NCI-H510A (cell line): ENCODE data around the gene FAXDC2.

Source experiments
- DNase-seq: peaks from one replicate; lab custom pipeline; 2025; lab: John Stamatoyannopoulos, UW

FAXDC2 gene

GRCh38 chr5:154794525-154795234, 55.7 kb downstream of the FAXDC2 start:
- no peak for DNase-seq

DNA sequence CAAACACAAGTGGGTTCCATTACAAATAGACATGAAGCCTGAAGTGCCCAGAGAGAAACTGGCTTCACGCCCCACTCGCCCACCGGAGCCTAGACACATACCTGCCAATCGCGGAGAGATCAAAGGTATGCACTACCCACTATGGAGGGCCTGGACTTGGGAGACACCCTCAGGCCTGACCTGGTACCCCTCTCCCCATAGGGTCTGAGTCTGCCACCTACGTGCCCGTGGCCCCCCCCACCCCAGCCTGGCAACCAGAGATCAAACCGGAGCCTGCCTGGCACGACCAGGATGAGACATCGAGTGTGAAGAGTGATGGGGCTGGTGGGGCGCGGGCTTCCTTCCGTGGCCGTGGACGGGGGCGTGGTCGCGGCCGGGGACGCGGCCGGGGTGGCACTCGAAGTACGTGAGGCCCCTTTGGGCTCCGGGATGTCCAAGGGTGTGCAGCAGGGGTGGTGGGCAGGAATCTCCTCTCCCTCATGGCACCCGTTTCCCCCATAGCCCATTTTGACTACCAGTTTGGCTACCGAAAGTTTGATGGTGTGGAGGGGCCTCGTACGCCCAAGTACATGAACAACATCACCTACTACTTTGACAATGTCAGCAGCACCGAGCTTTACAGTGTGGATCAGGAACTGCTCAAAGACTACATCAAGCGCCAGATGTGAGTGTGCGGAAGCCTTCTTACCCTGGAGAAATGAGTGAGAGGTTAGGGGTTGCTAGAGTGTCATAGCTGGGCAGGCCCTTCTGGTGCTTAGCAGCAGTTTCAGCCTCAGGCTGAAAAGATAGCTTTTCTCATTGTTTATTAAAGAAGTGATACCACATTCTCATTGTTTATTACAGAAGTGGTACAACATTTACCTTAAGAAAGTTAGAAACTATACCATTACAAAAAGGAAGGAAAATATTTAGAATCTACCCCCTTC, 56.5 kb downstream of the FAXDC2 start:
- no peak for DNase-seq

GRCh38 chr5:154791535-154791934, 58.9 kb downstream of the FAXDC2 start:
- no peak for DNase-seq

DNA sequence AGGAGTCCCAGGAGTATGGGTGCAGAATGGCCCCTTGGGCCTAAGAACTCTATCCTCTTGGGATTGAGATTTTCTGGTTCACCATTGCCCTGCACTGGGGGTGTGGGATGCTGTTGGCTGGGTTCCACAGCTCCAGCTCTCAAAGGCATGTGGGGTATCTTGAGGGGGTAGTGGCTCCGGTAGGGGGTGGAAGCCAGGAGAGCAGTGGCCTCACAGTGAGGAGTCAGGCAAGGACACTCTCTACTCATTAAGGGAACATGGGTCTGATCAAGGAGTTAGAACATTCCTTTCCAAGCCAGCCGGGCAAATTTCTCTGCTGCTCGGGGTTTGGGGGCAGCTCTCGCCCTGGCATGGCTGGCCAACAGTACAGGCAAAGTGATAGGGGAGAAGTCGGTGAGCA, 62.2 kb downstream of the FAXDC2 start:
- DNase-seq = no peak

- DNase-seq = no peak
These were observed 64.0 kb downstream of the FAXDC2 start for GRCh38 chr5:154786414-154786813.

DNA sequence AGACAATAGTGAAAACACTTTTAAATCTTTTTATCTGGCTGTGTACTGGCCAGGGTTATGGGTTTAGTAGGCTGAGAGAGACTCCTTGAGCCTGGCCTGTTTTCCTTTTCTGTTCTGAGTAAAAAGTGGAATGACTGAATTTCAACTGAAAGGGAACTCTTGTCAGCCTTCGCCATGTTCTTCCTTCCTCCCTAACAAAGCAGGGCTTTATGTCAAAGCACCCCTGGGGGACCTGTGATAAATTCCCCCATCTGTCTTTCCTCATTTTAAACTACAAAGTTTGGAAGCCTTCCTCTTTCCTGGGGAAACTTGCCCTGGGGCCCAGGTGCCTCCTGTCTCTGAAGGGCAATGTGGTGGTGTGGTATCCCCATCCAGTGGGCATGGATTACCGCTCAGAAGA, 65.5 kb downstream of the FAXDC2 start:
- DNase-seq = no peak

GRCh38 chr5:154783774-154784460, 66.5 kb downstream of the FAXDC2 start:
- DNase-seq = no peak

GRCh38 chr5:154782812-154783592, 67.4 kb downstream of the FAXDC2 start:
- DNase-seq = no peak

DNA sequence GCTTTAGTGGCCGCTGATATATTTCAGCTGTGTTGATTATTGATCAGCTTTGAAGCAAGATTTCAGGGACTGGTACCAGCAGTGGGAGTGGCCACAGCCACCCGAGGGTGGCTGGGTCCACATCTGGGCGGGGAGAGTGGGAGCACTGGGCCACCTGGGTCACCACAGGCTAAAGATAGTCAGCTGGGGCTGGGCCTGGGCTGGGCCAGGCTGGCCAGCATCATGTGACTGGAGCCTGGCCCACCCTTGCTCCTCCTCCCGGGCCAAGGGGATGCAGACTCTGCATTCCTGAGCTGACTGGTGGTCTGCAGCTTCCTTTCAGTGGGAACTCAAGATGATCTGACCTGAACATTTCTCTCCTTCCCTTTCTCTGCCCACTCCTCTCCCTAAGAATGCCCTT, 68.1 kb downstream of the FAXDC2 start:
- DNase-seq = no peak

DNA sequence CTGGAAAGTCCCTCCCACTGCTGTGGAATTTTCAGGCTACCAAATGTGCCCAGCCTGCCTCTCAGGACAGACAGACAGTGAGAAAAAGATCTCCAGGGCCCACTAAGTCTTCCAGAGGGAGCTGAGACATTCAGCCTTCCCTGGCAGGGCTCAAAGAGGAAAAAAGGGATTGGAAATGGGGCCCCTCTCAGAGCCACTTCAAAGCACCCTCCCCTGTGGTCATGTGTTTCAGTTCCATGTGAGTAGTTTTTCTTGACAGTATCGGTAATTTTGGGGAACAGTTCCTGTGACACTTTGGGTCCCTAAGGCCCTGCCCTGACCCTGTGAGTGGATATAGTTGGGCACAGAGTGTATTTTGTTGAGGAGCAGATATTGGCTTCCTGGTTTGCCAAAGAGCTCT, 70.3 kb downstream of the FAXDC2 start:
- DNase-seq = no peak

GRCh38 chr5:154779105-154779504, 71.3 kb downstream of the FAXDC2 start:
- DNase-seq = no peak

DNA sequence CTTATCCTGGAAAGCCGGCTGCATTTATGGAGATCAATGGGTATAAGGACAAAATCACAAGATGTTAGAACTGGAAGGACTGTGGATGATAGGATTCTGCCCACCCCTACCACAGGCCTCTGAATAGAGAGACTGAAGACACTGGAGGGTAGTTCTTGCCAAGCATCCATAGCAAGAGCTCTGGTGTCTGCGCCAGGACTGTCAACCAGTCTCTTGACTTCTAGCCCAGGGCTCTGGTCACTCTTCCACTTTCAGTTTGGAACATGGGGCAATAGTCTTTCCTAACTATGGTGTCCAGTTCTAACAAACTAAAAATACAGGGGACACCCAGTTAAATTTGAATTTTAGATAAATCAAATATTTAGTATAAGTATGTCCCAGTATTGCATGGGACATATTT, 71.9 kb downstream of the FAXDC2 start:
- no peak for DNase-seq

GRCh38 chr5:154776167-154776566, 74.2 kb downstream of the FAXDC2 start:
- DNase-seq = no peak

- DNase-seq = no peak
These were observed 77.1 kb downstream of the FAXDC2 start for GRCh38 chr5:154773326-154773725.

DNA sequence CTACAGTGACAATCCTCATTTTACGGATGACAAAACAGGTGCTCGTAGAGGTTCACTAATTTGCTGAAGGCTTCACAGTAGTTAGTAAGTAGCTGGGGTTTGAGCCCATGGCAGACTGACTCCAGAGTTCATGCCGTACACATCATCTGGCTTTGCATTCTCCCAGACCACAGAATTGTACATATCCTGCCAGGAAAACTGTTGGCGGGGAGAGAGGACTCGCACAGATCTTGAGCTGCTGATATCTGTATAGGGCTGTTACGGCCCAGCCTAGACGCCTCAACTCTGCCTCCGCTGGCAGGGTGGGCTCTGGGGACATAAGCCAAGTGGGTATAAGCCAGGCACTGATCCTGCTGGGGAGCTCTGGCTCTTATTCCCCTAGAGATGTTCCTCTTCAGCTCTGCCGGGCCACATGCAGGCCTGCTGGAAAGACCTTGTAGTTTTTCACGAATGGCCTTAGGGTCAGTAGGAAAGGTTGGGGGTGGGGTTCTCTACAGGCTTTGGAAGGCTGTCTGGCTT, 79.0 kb downstream of the FAXDC2 start:
- no peak for DNase-seq

DNA sequence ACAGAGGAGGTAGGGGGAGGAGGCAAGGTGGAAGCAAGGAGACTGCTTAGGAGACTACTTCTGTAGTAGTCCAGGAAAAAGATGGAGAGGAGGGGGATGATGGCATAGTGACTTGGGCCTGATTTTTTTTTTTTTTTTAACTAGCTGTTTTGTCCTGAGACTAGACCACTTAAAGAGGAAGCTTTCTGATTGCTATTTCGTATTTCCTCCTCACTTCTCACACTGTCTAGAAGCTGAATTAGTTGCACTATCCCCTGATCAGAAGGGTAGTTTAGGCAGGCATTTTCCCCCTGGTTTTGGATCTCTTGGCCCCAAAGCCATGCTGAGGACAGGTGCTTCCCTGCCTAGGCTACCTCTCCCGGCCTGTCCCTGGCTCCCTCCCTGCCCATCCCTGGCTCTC, 80.3 kb downstream of the FAXDC2 start:
- no peak for DNase-seq
